GM18951 (cell line): ENCODE measurements around the gene AHRR.

Source experiments
- POLR2A ChIP-seq: IDR thresholded peaks from 4 replicates; pipeline ENCODE4 v1.6.1; 2011; ENCODE audit warnings: mild to moderate bottlenecking; ENCODE audit not compliant: insufficient read length, insufficient read depth; ENCODE audit errors: extremely low read depth
- in situ Hi-C: fragments of 300-500 bp; cut with MboI; formaldehyde crosslinking; loops from one replicate; pipeline ENCODE4 v1.12.0; 2022; ENCODE audit warnings: low sequenced_read_pairs, mixed read lengths, inconsistent platforms; ENCODE audit not compliant: unreplicated experiment

The AHRR gene

DNA sequence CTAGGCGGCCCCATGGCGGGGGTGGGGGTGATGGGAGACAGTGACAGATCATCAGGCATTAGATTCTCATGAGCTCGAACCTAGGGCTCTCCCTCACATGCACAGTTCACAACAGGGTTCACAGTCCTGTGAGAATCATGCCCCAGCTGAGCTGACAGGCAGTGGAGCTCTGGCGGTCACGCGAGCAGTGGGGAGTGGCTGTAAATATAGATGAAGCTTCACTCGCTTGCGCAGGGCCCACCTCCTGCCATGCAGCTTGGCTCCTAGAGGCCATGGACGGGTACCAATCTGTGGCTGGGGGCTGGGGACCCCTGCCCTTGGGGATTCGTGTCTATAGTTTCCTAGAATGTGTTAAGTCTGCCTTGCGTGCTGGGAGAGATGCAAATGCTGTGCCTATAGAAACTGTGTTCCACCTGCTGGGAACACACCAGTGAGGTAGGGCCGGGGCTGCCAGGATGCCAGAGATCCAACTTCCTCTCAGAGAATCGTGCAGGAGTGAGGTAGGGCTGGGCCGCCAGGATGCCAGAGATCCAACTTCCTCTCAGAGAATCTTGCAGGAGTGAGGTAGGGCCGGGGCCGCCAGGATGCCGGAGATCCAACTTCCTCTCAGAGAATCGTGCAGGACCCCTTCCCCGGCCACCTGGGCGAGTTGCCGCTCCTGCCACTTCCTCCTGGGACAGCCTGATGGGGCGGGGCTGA, 107.4 kb downstream of the AHRR start:
- in situ Hi-C loops = no loop called here
- TF ChIP-seq POLR2A = no peak

DNA sequence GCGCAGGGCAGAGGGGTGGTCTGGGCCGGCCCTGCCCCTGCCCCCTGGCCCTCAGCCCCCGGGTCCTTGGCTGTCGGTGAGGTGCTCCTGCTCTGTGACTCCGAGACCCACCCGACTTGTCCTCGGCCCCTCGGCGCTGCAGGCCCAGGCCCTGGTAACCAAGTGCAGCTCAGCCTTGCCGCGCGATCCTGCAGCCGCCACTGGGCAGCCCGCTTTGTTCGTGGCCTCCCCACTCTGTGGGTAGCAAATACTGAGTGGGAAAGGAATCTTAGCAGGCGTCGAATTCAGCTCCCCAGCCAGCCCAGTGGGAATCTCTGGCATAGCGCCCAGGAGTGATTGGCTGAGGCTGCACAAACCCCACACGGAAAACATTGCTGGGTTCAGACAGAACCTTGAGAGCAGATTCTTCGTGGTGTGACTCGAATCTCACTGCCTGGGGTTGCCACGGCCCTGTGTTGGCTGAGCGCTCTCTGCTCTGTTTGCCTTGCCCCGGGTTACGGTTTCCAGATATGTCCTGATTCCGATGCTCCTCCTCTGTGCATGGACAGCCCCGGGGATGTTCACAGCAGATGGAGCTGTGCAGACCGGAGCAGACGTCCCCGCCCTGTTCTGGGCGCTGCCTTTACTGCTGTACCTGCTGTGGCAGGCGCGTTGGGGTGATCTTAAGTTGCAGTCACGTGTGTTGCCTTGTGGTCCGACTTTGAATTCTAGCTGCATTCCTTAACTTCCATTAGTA, 108.1 kb downstream of the AHRR start:
- in situ Hi-C loops = loop anchor here (10.0 kb wide), 1 partner anchor 115 kb away; no protein-coding TSS in a partner anchor

DNA sequence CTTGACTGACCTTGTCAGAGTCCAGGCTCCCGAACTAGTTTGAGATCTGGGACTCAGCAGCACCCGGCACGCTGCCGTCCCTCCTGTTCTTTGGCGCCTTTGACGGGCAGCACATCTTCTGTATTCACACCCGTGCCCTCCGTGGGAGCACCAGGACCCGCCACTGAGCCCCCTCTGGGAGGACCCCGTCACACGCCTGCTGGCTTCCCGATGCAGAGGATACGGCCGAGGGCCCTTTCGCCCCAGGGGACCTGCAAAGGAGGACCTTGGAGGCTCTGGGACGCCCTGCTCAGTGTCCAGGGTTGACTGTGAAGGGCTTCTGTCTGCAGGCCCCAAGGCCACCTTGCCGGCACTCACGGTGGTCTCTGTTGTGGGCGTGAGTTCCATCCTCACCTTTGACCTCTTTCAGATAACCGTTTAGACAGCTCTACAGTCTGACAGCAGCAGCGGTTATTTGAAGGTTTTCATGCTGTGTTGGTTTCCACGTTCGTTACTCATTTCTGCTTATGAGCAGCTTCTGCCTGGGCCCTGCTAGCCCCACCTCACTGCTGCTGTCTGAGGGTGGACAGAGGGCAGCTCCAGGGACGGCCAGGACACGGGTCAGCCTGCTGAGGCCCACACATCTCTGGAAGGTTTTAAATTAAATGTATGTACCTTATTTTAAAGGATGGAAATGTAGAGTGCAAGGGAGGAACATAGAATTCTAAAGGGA, 108.9 kb downstream of the AHRR start:
- no peak for TF ChIP-seq POLR2A
- in situ Hi-C loops = loop anchor here (10.0 kb wide), 1 partner anchor 116 kb away; no protein-coding TSS in a partner anchor

More for the DNA sequence above, 108.1 kb downstream of the AHRR start:
- TF ChIP-seq POLR2A = no peak

DNA sequence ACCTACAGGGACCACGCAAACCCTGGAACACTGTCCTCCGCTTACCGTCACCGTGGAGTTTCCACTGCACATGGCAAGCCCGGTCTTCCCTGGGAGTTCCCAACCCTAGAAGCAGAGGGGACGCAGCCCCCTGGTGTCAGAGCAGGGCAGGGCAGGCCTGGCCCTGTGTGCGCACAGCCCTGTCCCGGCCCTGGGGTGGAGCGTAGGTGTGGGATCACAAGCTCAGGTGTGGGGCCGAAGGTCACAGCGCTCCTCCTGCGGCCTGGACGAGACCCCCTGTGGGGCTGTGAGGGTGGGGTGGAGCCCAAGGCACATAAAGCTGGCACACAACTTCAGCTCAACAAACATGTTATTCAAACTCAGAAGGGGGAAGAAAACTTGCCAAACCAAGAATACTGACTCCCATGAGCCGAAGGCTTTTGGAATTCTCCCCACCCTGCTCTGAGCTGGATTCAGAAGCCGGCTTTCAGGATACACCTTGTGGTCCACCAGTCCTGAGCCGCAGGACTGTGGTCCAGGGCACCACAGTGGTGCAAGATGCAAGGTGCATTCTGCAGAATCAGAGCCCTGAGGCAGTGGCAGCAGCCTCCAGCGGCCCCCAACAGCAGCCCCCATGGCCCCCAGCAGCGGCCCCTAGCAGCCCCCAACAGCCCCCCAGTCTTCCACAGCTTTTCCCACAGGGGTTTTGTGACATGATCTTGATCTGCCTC, 109.6 kb downstream of the AHRR start:
- in situ Hi-C loops = loop anchor here (10.0 kb wide), 1 partner anchor 116 kb away; no protein-coding TSS in a partner anchor
- no peak for TF ChIP-seq POLR2A

DNA sequence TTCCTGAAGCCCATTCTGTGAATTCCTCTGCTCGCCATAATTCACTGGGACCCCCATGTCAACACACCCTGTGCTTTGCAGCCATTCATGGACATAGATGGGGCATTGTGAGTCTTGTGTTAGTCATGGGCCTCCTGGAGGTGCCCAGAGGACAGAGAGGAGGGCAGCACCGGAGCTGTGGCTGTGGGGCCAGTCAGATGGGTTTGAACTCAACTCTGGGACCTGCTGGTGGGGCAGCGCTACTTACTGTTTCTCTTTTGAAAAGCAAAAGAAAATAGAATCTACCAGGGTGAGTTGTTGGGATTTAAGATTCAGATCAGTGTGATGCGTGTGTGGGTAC, 110.2 kb downstream of the AHRR start:
- no peak for TF ChIP-seq POLR2A
- in situ Hi-C loops = loop anchor here (10.0 kb wide), 1 partner anchor 117 kb away; no protein-coding TSS in a partner anchor

DNA sequence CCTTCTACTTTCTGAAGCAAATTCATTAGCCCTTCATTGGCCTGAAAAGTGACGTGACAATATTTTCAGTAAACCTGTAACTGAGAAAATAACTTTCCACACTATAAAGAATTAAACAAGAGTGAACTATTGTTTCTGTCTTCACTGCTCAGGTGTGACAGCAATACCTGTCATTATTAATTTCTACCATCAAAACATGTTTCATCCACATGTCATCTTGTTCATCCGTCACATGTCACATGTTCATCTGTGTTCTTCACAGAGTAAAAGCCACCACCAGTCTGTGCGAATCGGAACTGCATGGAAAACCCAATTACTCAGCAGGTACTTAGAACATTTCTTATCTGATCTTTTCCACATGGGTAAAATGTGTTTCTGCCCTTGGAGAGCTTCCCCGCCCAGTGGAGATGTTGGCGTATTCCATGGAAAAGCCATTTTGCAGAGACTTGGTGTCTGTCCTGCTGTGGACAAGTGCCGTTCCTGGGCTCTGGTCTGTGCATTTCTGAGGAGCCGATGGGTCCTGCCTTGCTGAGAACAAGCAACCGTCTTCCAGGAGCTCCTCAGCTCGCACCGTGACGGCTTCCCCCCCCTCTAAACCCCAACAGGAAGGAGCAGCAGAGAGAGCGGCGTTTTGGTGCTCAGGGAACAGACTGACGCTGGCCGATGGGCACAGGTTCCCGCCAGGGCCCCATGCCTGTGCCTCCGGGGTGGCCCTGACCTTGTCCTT, 110.8 kb downstream of the AHRR start:
- in situ Hi-C loops = loop anchor here (10.0 kb wide), 1 partner anchor 118 kb away; no protein-coding TSS in a partner anchor
- no peak for TF ChIP-seq POLR2A

DNA sequence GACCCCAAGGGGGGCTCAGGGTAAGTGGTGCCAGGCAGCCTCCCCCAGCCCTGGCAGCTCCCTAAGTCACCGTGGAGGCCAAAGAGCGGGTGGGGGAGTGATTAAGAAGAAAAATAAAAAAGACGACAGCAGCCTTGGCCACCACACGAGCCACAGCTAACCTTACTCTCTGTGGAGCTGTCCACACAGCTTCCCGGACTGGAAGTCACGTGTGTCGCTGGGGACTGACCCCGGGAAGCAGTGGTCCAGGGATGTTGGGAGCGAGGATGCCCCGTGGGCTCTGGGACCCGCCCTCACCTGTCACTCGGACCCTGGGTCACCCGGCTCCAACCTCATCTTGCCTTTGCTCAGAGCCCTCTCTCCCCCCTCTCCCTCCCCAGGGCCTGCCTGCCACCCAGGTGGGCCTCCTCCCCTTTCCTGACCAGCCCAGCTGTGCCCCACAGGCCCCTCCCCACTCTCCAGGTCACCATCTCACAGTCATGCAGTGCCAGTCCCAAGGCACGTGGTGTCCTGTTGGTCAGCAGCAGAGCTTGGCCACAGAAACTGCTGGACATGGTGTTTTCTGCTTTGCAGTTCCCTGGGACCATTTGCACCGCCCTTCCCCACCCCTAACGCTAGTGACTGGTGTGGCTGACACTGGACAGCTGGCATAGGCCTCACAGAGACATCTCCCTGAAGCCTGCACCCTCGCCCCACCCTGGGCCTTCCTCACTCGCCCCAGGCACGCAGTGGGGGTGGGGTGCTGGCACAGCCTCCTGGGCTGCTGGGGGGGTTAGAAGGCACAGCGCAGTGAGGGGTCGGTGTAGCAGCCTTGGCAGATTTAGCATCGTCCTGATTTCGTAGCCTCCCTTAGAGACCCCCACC, 111.6 kb downstream of the AHRR start:
- no peak for TF ChIP-seq POLR2A
- in situ Hi-C loops = loop anchor here (10.0 kb wide), 1 partner anchor 118 kb away; no protein-coding TSS in a partner anchor

DNA sequence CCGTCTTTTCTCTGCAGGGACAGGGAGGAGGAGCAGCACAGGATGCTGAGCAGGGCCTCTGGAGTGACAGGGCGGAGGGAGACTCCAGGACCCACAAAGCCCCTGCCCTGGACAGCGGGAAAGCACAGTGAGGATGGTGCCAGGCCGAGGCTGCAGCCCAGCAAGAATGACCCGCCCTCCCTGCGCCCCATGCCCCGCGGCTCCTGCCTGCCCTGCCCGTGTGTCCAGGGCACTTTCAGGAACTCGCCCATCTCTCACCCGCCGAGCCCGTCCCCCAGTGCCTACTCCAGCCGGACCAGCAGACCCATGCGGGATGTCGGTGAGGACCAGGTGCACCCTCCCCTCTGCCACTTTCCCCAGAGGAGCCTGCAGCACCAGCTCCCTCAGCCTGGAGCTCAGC, 112.3 kb downstream of the AHRR start:
- TF ChIP-seq POLR2A = no peak
- in situ Hi-C loops = loop anchor here (10.0 kb wide), 1 partner anchor 119 kb away; no protein-coding TSS in a partner anchor

DNA sequence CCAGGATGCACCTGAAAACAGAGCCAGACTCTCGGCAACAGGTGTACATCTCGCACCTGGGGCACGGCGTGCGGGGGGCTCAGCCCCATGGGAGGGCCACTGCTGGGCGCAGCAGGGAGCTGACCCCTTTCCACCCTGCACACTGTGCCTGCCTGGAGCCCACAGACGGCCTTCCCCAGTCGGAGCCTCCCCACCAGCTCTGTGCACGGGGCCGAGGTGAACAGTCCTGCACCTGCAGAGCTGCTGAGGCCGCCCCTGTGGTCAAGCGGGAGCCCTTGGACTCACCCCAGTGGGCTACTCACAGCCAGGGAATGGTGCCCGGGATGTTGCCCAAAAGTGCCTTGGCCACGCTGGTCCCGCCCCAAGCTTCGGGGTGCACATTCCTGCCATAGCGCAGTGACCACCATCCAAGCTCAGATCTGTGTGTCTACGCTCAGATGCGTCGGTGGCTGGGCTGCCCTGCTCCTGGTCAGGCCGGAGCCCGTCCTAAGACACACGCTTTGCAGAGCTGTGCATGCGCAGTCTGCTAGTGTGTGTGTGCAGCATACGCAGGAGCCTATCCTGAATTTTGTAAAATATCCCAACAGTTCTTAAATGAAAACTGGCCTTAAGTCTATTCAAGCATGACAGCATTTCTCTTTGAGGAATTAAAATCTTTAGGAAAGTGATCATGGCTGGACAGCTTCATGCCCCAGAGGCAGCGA, 113.1 kb downstream of the AHRR start:
- in situ Hi-C loops = loop anchor here (10.0 kb wide), 1 partner anchor 120 kb away; no protein-coding TSS in a partner anchor
- TF ChIP-seq POLR2A = no peak

DNA sequence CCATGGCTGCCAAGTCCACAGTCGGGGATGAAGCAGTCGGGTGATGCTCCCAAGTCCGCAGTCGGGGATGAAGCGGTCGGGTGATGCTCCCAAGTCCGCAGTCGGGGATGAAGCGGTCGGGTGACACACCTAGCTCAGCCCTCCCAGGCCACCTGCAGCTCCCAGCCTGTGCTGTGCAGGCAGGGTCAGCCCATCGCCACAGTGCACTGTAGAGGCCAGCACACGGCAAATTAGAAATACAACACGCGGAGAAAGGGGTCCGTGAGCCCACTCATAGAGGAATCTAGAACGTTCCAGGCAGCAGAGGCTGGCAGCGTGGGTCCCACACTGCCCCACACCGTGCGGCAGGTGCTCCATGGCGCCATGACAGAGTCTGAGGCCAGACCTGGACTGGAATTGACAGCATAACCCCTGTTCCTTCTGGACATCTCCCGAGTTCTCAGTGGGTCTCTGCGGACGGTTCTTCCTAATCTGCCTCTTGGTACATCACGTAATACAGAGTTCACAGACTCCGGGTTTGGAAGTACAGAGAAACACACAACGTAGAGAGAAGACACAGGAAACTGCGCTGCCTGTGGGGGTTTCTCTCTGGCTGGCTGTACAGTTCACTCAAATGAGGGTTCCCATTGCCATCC, 113.8 kb downstream of the AHRR start:
- no peak for TF ChIP-seq POLR2A
- in situ Hi-C loops = loop anchor here (10.0 kb wide), 1 partner anchor 120 kb away; no protein-coding TSS in a partner anchor
